ENCODE results near the gene SLC5A2.
A peak's percentile ranks its signal among the peaks of the same experiment; 100 is the strongest.

The SLC5A2 gene

GRCh38 chr16:31507929-31508705, 25.2 kb downstream of the SLC5A2 start, which contains the start of gene RUSF1:
Gene RUSF1, minus strand, starts transcription at chr16:31508391. Its CDS starts 18 bp downstream, at chr16:31508373.
- H3K36me3 ChIP-seq (replicated peaks; ENCODE audit: insufficient read depth, low read length), result no peaks in the 10 kb centered on the region
- peaks cover 12% of the 10 kb centered on the region for H3K4me1 ChIP-seq (ENCODE audit: low read length)
- no peak for TF ChIP-seq EZH2 (optimal IDR thresholded peaks at IDR 0.05; ENCODE audit: low read depth, low read length)
- TF ChIP-seq, protein P1, sequence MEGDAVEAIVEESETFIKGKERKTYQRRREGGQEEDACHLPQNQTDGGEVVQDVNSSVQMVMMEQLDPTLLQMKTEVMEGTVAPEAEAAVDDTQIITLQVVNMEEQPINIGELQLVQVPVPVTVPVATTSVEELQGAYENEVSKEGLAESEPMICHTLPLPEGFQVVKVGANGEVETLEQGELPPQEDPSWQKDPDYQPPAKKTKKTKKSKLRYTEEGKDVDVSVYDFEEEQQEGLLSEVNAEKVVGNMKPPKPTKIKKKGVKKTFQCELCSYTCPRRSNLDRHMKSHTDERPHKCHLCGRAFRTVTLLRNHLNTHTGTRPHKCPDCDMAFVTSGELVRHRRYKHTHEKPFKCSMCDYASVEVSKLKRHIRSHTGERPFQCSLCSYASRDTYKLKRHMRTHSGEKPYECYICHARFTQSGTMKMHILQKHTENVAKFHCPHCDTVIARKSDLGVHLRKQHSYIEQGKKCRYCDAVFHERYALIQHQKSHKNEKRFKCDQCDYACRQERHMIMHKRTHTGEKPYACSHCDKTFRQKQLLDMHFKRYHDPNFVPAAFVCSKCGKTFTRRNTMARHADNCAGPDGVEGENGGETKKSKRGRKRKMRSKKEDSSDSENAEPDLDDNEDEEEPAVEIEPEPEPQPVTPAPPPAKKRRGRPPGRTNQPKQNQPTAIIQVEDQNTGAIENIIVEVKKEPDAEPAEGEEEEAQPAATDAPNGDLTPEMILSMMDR (IDR thresholded peaks at IDR 0.05; ENCODE audit: low read length), result no peak
- TF ChIP-seq EZH2phosphoT487 (IDR thresholded peaks at IDR 0.05; ENCODE audit: low read length), result no peak

DNA sequence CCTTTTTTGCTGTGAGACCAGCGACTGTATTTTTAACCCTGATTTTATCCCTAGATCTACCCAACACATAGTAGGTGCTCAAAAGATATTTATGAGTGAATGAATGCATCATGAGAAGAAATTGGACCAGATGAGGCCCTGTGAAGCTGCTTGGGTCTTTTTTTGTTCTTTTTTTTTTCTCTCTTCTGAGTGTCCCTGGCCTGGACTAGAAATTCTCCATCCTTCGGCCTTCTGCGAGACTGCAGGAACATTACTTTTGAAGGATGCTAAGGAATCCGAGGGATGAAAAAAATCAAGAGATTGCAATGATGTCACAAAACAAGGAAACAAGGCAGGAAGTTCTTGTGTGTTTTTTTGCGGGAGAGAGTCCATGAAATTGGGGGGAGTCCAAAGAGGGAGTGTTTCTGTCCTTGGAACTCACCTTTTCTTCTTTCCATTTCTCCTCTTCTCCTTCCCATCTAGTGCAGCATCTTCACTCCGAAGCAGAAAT, 25.8 kb downstream of the SLC5A2 start:
- H3K4me3 ChIP-seq (ENCODE audit: low read length), result peak overlapping the region; percentile 100
- H3K27ac ChIP-seq (ENCODE audit: low read length), result peak overlapping the region; percentile 51; the same call in 1 of the 2 replicates
- no peaks in the 10 kb centered on the region for H3K27me3 ChIP-seq (replicated peaks; ENCODE audit: insufficient read depth, low read length)
- peak overlapping the region; percentile 93 for H3K4me2 ChIP-seq (ENCODE audit: low read depth, low read length)
- H4K20me1 ChIP-seq (ENCODE audit: insufficient read depth, low read length), result no peaks in the 10 kb centered on the region
- no peaks in the 10 kb centered on the region for H3F3A ChIP-seq (ENCODE audit: insufficient read depth, low read length)
- H3K9me3 ChIP-seq (replicated peaks; ENCODE audit: insufficient read depth, low read length), result no peaks in the 10 kb centered on the region
- H3K9me2 ChIP-seq (replicated peaks; ENCODE audit: insufficient read depth, low read length), result no peaks in the 10 kb centered on the region
- no peaks in the 10 kb centered on the region for H3K36me3 ChIP-seq (replicated peaks; ENCODE audit: insufficient read depth, low read length)
- peak overlapping the region; percentile 98 for H3K9ac ChIP-seq (ENCODE audit: low read length)
- peaks cover 12% of the 10 kb centered on the region for H3K4me1 ChIP-seq (ENCODE audit: low read length)
- DNase-seq, result no peak
- H2AFZ ChIP-seq (ENCODE audit: low read length), result peak overlapping the region; percentile 93
- peaks cover 25% of the 10 kb centered on the region for H3K79me2 ChIP-seq (ENCODE audit: low read length)
- TF ChIP-seq EZH2phosphoT487 (IDR thresholded peaks at IDR 0.05; ENCODE audit: low read length) (no peak), EZH2 (optimal IDR thresholded peaks at IDR 0.05; ENCODE audit: low read depth, low read length) (no peak)
- TF ChIP-seq, protein P1 (IDR thresholded peaks at IDR 0.05; ENCODE audit: low read length), result no peak

More at GRCh38 chr16:31507929-31508705, 25.2 kb downstream of the SLC5A2 start, which contains the start of gene RUSF1:
- H3K27me3 ChIP-seq (replicated peaks; ENCODE audit: insufficient read depth, low read length), result no peaks in the 10 kb centered on the region
- peak within 1 kb of the TSS; percentile 93 for H3K4me2 ChIP-seq (ENCODE audit: low read depth, low read length)
- no peaks in the 10 kb centered on the region for H3F3A ChIP-seq (ENCODE audit: insufficient read depth, low read length)
- H3K9me2 ChIP-seq (replicated peaks; ENCODE audit: insufficient read depth, low read length), result no peaks in the 10 kb centered on the region
- H3K4me3 ChIP-seq (ENCODE audit: low read length), result peak within 1 kb of the TSS; percentile 100
- no peaks in the 10 kb centered on the region for H4K20me1 ChIP-seq (ENCODE audit: insufficient read depth, low read length)
- peak within 1 kb of the TSS; percentile 51; the same call in 1 of the 2 replicates for H3K27ac ChIP-seq (ENCODE audit: low read length)
- H3K79me2 ChIP-seq (ENCODE audit: low read length), result peaks cover 25% of the 10 kb centered on the region
- H3K9ac ChIP-seq (ENCODE audit: low read length), result peak within 1 kb of the TSS; percentile 98
- H2AFZ ChIP-seq (ENCODE audit: low read length), result peak within 1 kb of the TSS; percentile 93
- peak; percentile 91 for DNase-seq
- no peaks in the 10 kb centered on the region for H3K9me3 ChIP-seq (replicated peaks; ENCODE audit: insufficient read depth, low read length)

DNA sequence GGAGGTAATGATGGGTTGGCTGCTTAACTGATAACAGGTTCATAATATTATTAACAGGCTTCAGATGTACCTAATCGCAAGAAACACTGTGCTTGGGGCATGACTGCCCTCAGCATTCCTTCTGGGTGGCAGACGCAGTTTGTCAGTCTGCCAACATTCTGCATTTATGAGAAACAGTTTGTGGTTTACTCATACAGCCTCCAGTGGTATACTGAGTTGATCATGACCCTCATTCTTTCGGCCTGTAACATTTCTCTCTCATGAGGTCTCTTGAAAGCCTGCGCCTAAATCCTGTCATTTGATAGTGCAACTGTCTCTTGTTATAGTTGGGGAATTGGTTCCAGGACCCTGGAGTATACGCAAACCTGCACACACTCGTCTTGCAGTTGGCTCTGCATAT, 30.2 kb downstream of the SLC5A2 start:
- Histone ChIP-seq H4K20me1 (ENCODE audit: insufficient read depth, low read length) (no peaks in the 10 kb centered on the region), H3K4me3 (ENCODE audit: low read length) (no peak overlapping the region), H3K4me1 (ENCODE audit: low read length) (peaks cover 5% of the 10 kb centered on the region; the same call in 1 of the 2 replicates), H3F3A (ENCODE audit: insufficient read depth, low read length) (no peaks in the 10 kb centered on the region), H3K27ac (ENCODE audit: low read length) (no peak overlapping the region), H3K36me3 (replicated peaks; ENCODE audit: insufficient read depth, low read length) (no peaks in the 10 kb centered on the region), H3K9me3 (replicated peaks; ENCODE audit: insufficient read depth, low read length) (no peaks in the 10 kb centered on the region), H2AFZ (ENCODE audit: low read length) (no peak overlapping the region), H3K4me2 (ENCODE audit: low read depth, low read length) (no peak overlapping the region), H3K9ac (ENCODE audit: low read length) (no peak overlapping the region), H3K9me2 (replicated peaks; ENCODE audit: insufficient read depth, low read length) (no peaks in the 10 kb centered on the region), H3K79me2 (ENCODE audit: low read length) (peaks cover 7% of the 10 kb centered on the region), H3K27me3 (replicated peaks; ENCODE audit: insufficient read depth, low read length) (no peaks in the 10 kb centered on the region)
- TF ChIP-seq EZH2phosphoT487 (IDR thresholded peaks at IDR 0.05; ENCODE audit: low read length) (no peak), EZH2 (optimal IDR thresholded peaks at IDR 0.05; ENCODE audit: low read depth, low read length) (no peak)
- TF ChIP-seq, protein P1 (IDR thresholded peaks at IDR 0.05; ENCODE audit: low read length), result no peak
- no peak for DNase-seq
